GM19023 (cell line): ENCODE measurements around the gene CLSTN1.

Experiments used
- ATAC-seq: cut with Tn5 transposase; IDR thresholded peaks from one replicate; pipeline ENCODE4 v1.9.1; 2021; ENCODE audit warnings: mild to moderate bottlenecking, moderate library complexity; ENCODE audit not compliant: unreplicated experiment

CLSTN1 gene

DNA sequence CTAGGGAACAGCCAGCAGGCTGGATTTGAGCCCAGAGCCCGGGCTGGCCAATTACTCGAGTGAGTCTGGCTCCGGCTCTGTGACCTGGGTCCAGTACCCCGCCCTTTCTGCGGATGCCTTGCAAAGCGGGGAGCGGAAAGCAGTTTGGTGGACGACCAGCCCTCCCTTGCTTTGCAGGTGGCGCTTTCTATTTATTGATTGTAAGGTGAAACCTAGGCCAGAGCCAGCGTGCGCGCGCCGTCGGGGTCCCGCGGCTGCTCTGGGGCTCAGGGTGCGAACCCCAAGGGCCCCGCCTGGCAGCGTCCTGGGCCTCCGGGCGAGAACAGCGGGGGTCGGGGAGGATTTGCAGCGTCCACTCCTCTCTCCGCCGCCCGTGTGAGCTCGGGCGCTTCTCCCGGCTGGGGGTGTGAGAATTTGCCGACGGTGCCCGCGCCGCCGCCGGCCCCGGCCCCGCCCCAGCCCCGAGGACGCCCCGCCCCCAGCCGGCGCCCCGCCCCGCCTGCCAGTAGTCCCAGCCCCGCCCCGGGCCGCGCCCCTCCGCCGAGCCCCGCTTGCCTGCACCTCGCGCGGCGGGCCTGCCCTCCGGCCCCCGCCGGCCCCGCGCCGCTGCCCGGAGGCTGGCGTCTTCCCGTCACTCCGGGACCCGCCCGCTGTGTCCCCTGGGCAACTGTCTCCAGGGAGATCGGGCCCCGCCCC, 134.6 kb downstream of the CLSTN1 start:
- peak; percentile 65 for ATAC-seq

GRCh38 chr1:9688599-9688998, 135.2 kb downstream of the CLSTN1 start:
- no peak for ATAC-seq

GRCh38 chr1:9687874-9688582, 135.7 kb downstream of the CLSTN1 start:
- no peak for ATAC-seq

DNA sequence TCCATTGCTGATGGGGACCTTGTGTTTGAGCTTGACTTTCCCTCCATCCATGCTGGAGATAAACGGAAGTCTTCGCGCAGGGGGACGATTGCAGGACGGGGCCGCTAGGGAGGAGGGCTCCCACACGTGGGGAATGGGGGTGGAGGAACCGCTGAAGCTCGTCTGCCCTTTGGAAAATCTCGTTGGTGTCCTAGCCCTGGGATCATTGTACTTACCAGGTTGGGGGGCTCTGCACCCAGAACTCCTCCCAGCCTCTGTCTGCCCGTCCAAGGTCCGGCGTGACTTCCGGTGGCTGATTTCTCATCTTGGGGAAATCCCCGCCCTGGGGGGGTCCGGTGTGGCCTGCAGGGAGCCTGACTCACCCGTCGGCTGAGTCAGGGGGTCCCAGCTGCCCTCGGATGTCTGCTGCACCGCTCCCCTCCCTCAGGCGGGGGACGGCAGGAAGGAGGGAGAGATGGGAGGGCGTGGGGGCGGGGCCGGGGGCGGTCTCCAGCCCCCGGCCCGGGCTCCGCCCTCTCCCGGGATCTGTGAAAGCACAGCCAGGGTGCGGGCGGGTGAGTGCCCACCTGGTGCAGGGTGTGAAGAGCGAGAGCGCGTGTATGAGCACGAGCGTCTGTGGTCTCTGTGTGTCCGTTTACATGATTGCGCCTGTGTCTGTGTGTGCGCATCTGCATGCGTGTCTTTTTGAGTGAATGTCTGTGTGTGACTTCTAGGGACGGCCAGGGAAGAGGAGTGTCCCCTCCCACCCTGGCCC, 136.5 kb downstream of the CLSTN1 start:
- peak; percentile 34 for ATAC-seq

GRCh38 chr1:9684801-9685200, 139.0 kb downstream of the CLSTN1 start:
- no peak for ATAC-seq

GRCh38 chr1:9680828-9681227, 142.9 kb downstream of the CLSTN1 start:
- ATAC-seq: no peak

GRCh38 chr1:9680091-9680490, 143.7 kb downstream of the CLSTN1 start:
- no peak for ATAC-seq
